GM19023 (cell line): Measurements from ENCODE around the gene PCDHB12.
"Not testable (repeated sequence)": the region's sequence is repeated elsewhere in the genome, so short reads cannot be mapped to it uniquely, and the experiment has no call there.

Experiments
- ATAC-seq: cut with Tn5 transposase; IDR thresholded peaks from one replicate; pipeline ENCODE4 v1.9.1; 2021; ENCODE audit warnings: mild to moderate bottlenecking, moderate library complexity; ENCODE audit not compliant: unreplicated experiment

The PCDHB12 gene

DNA sequence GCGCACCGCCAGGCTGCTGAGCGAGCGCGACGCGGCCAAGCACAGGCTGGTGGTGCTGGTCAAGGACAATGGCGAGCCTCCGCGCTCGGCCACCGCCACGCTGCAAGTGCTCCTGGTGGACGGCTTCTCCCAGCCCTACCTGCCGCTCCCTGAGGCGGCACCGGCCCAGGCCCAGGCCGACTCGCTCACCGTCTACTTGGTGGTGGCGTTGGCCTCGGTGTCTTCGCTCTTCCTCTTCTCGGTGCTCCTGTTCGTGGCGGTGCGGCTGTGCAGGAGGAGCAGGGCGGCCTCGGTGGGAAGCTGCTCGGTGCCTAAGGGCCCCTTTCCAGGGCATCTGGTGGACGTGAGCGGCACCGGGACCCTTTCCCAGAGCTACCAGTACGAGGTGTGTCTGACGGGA lies 6.9 kb upstream of the PCDHB12 start:
- not testable (repeated sequence) for ATAC-seq

DNA sequence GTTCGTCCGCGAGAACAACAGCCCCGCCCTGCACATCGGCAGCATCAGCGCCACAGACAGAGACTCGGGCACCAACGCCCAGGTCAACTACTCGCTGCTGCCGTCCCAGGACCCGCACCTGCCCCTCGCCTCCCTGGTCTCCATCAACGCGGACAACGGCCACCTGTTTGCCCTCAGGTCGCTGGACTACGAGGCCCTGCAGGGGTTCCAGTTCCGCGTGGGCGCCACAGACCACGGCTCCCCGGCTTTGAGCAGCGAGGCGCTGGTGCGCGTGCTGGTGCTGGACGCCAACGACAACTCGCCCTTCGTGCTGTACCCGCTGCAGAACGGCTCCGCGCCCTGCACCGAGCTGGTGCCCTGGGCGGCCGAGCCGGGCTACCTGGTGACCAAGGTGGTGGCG lies 1.8 kb downstream of the PCDHB12 start:
- ATAC-seq: not testable (repeated sequence)

DNA sequence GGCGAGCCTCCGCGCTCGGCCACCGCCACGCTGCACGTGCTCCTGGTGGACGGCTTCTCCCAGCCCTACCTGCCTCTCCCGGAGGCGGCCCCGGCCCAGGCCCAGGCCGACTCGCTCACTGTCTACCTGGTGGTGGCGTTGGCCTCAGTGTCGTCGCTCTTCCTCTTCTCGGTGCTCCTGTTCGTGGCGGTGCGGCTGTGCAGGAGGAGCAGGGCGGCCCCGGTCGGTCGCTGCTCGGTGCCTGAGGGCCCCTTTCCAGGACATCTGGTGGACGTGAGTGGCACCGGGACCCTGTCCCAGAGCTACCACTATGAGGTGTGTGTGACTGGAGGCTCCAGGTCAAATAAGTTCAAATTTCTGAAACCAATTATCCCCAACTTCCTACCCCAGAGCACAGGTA lies 2.3 kb downstream of the PCDHB12 start:
- not testable (repeated sequence) for ATAC-seq

DNA sequence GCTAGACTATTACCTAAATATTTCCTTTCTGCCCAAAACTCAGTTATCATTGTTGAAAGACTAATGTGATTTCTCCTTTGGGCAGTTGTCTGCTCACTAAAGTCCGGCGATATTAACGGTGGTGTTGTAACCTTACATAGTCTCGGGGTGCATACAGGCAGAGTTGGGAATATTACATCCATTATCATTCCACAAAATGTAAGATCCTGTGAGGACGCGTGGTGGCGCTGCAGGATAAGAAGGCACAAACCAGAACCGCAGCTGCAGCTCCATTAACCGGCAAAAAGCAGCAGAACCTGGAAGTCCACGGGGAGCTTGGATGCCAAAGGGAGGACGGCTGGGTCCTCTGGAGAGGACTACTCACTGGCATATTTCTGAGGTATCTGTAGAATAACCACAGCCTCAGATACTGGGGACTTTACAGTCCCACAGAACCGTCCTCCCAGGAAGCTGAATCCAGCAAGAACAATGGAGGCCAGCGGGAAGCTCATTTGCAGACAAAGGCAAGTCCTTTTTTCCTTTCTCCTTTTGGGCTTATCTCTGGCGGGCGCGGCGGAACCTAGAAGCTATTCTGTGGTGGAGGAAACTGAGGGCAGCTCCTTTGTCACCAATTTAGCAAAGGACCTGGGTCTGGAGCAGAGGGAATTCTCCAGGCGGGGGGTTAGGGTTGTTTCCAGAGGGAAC lies 5.3 kb downstream of the PCDHB12 start, which contains the start of gene PCDHB13:
Gene PCDHB13, plus strand, starts transcription at position 264 of the 684 bp plus-strand sequence. Its CDS starts 205 bp downstream, at position 469.
- not testable (repeated sequence) for ATAC-seq

DNA sequence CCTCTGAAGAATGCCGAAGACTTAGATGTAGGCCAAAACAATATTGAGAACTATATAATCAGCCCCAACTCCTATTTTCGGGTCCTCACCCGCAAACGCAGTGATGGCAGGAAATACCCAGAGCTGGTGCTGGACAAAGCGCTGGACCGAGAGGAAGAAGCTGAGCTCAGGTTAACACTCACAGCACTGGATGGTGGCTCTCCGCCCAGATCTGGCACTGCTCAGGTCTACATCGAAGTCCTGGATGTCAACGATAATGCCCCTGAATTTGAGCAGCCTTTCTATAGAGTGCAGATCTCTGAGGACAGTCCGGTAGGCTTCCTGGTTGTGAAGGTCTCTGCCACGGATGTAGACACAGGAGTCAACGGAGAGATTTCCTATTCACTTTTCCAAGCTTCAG lies 6.1 kb downstream of the PCDHB12 start:
- not testable (repeated sequence) for ATAC-seq

DNA sequence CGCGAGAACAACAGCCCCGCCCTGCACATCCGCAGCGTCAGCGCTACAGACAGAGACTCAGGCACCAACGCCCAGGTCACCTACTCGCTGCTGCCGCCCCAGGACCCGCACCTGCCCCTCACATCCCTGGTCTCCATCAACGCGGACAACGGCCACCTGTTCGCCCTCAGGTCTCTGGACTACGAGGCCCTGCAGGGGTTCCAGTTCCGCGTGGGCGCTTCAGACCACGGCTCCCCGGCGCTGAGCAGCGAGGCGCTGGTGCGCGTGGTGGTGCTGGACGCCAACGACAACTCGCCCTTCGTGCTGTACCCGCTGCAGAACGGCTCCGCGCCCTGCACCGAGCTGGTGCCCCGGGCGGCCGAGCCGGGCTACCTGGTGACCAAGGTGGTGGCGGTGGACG lies 7.0 kb downstream of the PCDHB12 start:
- ATAC-seq: not testable (repeated sequence)

DNA sequence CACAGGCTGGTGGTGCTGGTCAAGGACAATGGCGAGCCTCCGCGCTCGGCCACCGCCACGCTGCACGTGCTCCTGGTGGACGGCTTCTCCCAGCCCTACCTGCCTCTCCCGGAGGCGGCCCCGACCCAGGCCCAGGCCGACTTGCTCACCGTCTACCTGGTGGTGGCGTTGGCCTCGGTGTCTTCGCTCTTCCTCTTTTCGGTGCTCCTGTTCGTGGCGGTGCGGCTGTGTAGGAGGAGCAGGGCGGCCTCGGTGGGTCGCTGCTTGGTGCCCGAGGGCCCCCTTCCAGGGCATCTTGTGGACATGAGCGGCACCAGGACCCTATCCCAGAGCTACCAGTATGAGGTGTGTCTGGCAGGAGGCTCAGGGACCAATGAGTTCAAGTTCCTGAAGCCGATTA lies 7.5 kb downstream of the PCDHB12 start:
- ATAC-seq: not testable (repeated sequence)

DNA sequence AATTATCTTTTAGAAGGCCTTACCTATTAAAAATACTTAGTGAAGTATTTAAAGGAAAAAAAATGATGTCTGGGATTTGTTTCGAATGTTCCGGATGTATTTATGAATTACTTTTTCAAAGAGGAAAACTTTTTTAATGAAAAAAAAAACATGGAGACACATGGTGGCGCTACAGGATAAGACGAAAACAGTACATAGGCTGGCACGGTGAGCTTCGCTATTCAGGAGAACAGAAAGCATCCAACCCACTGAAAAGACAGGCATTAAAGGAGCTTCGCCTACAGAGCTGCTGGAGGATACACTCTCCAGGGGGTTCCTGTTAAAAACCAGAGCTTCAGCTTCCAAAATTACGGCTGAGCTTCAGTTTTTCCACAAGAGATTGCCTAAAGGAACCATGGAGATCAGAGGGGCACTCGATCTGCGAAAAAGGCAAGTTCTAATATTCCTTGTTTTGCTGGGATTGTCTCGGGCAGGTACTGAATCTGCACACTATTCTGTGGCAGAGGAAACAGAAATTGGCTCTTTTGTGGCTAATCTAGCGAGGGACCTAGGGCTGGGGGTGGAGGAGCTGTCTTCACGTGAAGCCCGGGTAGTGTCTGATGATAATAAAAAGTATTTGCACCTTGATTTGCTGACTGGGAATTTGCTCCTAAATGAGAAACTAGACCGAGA lies 14.7 kb downstream of the PCDHB12 start, which contains the start of gene PCDHB14:
Gene PCDHB14, plus strand, starts transcription at position 232 of the 672 bp plus-strand sequence. Its CDS starts 163 bp downstream, at position 395.
- ATAC-seq: no peak

DNA sequence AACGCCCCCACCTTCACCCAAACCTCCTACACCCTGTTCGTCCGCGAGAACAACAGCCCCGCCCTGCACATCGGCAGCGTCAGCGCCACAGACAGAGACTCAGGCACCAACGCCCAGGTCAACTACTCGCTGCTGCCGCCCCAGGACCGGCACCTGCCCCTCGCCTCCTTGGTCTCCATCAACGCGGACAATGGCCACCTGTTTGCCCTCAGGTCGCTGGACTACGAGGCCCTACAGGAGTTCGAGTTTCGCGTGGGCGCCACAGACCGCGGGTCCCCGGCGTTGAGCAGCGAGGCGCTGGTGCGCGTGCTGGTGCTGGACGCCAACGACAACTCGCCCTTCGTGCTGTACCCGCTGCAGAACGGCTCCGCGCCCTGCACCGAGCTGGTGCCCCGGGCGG lies 16.3 kb downstream of the PCDHB12 start:
- ATAC-seq: not testable (repeated sequence)

DNA sequence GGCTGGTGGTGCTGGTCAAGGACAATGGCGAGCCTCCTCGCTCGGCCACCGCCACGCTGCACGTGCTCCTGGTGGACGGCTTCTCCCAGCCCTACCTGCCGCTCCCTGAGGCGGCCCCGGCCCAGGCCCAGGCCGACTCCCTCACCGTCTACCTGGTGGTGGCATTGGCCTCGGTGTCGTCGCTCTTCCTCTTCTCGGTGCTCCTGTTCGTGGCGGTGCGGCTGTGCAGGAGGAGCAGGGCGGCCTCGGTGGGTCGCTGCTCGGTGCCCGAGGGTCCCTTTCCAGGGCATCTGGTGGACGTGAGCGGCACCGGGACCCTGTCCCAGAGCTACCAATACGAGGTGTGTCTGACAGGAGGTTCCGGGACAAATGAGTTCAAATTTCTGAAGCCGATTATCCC lies 16.9 kb downstream of the PCDHB12 start:
- ATAC-seq: not testable (repeated sequence)

DNA sequence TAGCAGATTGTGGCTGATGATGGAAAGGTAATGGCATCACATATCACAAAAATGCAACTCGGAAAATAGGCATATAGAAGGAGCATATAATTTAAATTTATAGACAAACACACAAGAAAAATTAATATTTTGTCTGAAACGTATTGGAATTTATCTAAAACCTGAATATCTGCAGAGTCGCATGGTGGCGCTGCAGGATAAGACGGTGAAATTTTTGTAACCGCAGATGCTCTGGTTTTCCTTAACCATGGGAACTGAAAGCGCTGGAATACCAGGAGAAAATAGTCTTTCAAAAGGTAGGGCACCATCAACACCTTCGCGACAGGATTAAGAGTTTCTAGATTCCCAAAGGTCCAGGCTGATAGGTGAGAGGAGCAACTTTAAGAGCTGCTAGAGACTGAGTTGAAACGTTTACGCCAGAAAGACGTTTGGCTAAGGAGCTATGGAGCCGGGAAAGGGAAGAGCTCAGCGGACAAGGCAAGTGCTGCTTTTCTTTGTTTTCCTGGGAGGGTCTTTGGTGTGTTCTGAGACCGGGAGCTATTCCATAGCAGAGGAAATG lies 25.7 kb downstream of the PCDHB12 start:
- no peak for ATAC-seq

DNA sequence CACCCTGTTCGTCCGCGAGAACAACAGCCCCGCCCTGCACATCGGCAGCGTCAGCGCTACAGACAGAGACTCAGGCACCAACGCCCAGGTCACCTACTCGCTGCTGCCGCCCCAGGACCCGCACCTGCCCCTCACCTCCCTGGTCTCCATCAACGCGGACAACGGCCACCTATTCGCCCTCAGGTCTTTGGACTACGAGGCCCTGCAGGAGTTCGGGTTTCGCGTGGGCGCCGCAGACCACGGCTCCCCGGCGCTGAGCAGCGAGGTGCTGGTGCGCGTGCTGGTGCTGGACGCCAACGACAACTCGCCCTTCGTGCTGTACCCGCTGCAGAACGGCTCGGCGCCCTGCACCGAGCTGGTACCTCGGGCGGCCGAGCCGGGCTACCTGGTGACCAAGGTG lies 27.4 kb downstream of the PCDHB12 start:
- ATAC-seq: not testable (repeated sequence)

DNA sequence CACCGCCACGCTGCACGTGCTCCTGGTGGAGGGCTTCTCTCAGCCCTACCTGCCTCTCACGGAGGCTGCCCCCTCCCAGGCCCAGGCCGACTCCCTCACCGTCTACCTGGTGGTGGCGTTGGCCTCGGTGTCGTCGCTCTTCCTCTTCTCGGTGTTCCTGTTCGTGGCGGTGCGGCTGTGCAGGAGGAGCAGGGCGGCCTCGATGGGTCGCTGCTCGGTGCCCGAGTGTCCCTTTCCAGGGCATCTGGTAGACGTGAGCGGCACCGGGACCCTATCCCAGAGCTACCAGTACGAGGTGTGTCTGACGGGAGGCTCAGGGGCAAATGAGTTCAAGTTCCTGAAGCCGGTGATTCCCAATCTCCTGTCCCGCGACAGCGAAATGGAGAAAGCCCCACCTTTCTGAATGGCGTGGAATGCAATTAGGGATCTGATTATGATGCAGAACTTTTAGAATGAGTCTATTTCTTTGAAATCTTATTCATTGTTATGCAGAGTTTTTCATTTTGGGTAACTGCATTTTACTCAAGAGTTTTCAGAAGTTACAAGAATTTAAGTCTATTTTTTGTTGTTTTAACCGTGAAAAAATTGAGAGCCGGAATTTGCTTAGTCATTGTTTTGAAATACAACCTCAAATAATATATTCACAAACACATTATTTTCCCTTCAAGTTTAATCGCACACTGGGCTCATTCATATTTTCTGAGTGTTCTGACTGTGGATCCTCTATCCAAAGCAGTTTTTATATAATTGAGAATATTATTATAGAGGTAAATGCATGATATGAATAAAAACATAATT lies 28.2 kb downstream of the PCDHB12 start:
- ATAC-seq: no peak

DNA sequence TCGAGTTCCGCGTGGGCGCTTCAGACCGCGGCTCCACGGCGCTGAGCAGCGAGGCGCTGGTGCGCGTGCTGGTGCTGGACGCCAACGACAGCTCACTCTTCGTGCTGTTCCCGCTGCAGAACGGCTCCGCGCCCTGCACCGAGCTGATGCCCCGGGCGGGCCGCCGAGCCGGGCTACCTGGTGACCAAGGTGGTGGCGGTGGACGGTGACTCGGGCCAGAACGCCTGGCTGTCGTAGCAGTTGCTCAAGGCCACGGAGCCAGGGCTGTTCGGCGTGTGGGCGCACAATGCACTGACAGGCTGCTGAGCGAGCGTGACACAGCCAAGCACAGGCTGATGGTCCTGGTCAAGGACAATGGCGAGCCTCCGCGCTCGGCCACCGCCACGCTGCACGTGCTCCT lies 33.0 kb downstream of the PCDHB12 start:
- no peak for ATAC-seq

DNA sequence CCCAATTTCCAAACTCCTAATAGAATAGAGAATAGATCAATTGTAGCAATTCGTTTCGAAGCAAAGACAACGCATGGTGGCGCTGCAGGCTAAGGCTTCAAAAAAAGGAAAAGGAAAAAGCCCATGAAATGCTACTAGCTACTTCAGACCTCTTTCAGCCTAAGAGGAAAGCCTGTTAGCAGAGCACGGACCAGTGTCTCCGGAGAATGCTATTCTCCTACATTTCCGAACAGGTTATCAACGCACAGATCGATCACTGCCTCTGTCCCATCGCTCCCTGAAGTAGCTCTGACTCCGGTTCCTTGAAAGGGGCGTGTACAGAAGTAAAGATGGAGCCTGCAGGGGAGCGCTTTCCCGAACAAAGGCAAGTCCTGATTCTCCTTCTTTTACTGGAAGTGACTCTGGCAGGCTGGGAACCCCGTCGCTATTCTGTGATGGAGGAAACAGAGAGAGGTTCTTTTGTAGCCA lies 36.8 kb downstream of the PCDHB12 start, which contains the start of gene PCDHB15:
Gene PCDHB15, plus strand, starts transcription at position 146 of the 468 bp plus-strand sequence. Its CDS starts 184 bp downstream, at position 330.
- ATAC-seq: no peak

DNA sequence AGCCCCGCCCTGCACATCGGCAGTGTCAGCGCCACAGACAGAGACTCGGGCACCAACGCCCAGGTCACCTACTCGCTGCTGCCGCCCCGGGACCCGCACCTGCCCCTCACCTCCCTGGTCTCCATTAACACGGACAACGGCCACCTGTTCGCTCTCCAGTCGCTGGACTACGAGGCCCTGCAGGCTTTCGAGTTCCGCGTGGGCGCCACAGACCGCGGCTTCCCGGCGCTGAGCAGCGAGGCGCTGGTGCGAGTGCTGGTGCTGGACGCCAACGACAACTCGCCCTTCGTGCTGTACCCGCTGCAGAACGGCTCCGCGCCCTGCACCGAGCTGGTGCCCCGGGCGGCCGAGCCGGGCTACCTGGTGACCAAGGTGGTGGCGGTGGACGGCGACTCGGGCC lies 38.5 kb downstream of the PCDHB12 start:
- not testable (repeated sequence) for ATAC-seq

DNA sequence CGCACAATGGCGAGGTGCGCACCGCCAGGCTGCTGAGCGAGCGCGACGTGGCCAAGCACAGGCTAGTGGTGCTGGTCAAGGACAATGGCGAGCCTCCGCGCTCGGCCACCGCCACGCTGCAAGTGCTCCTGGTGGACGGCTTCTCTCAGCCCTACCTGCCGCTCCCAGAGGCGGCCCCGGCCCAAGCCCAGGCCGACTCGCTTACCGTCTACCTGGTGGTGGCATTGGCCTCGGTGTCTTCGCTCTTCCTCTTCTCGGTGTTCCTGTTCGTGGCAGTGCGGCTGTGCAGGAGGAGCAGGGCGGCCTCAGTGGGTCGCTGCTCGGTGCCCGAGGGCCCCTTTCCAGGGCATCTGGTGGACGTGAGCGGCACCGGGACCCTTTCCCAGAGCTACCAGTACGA lies 38.9 kb downstream of the PCDHB12 start:
- ATAC-seq: not testable (repeated sequence)

DNA sequence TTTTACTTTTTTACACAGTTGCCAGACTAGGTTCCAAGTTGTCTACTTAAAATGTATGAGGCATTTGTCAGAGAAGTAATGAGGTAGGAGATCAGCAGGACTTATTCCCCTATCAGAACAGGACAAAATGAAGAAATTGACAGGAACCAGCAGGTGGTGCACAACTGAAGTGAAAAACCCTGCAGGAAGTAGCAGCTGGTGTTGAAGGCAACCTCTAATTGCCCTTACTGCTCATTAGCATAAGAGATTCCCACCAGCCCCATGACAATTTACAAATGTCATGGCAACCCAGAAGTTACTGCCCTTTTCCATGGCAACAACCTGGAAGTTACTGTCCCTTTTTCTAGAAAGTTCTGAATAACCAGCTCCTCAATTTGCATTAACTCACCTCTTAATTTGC lies 42.1 kb downstream of the PCDHB12 start:
- no peak for ATAC-seq

DNA sequence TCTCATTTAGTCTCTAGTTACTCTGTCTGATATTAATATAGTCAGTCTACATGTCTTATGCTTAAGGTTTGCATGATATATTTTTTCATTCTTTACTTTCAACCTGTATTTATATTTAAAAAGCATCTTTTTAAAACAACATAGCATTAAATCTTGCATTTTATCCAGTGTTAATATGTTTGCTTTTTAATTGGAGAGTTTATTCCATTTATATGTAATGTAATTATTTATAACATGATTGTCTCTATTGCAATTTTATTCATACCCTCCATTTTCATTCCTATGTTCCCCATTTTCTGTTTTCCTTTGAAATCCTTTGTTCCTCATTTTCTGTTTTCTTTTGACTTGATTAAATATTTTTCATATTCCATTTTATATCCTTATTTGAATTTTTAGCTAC lies 49.9 kb downstream of the PCDHB12 start:
- ATAC-seq: no peak

DNA sequence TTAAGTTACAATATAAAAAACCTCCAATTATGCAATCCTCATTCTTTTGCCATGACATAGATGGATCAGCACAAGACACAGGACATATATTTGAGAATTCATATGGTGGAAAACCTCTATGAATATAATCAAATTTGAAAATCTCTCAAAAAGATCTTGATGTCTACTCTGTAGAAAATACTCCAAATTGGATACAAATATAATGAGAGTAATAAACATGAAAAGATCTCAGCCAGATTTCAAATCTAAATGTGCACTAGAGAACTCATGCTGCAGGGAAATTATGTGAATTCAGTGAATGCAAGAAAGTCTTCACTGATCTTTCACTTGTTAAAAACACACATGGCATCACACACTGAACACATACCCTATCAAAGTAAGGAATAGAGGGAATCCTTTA lies 50.4 kb downstream of the PCDHB12 start:
- ATAC-seq: no peak
